ENCODE results near the gene MAPK11. TPM values are rescaled to one million over a fixed set of nuclear protein-coding genes. Genes with fewer than 3 reads are reported as not detected.

Gene MAPK11
- 10 to 100 TPM; 12.1 to 38.9 (median 20.4) TPM for total RNA-seq

DNA sequence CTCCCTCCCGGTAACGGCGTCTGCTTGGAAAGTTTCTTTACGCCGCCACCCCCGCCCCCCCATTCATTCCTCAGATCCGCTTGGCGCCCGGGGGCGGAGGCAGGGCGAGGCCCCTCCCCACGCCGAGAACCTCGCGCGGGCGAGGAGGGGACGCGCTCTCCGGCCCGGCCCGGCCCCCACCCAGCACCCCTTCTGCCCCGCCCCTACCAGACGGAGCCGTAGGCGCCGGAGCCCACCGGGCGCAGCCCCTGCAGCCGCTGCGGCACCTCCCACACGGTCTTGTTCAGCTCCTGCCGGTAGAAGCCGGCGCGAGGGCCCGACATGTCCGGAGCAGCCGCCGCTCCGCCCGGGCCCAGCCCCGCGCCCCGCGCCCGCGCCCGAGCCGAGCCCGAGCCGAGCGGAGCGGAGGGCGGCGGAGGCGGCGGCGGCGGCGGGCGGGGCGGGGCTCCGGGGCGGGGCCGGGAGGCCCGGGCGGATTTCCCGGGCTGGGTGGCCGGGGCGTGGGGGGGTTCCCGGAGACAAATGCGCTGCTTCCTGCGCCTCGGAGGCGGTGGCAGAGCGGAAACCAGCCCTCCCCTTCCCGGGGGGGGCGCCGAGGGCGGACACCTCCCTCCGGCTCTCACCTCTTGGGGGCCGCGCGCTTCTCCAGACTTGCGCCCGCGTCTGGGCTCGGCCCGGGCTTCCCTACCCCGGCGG, at the start of gene MAPK11:
TSS of gene MAPK11 (minus strand) at position 411 of the 696 bp plus-strand sequence. CDS start at position 323, 88 bp downstream.
- DNase-seq (ENCODE audit: low spot score) (no peak), ATAC-seq (ENCODE audit: low FRiP score) (peak; percentile 61)
- TF ChIP-seq, protein P1, sequence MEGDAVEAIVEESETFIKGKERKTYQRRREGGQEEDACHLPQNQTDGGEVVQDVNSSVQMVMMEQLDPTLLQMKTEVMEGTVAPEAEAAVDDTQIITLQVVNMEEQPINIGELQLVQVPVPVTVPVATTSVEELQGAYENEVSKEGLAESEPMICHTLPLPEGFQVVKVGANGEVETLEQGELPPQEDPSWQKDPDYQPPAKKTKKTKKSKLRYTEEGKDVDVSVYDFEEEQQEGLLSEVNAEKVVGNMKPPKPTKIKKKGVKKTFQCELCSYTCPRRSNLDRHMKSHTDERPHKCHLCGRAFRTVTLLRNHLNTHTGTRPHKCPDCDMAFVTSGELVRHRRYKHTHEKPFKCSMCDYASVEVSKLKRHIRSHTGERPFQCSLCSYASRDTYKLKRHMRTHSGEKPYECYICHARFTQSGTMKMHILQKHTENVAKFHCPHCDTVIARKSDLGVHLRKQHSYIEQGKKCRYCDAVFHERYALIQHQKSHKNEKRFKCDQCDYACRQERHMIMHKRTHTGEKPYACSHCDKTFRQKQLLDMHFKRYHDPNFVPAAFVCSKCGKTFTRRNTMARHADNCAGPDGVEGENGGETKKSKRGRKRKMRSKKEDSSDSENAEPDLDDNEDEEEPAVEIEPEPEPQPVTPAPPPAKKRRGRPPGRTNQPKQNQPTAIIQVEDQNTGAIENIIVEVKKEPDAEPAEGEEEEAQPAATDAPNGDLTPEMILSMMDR (IDR thresholded peaks at IDR 0.05), result no peak

DNA sequence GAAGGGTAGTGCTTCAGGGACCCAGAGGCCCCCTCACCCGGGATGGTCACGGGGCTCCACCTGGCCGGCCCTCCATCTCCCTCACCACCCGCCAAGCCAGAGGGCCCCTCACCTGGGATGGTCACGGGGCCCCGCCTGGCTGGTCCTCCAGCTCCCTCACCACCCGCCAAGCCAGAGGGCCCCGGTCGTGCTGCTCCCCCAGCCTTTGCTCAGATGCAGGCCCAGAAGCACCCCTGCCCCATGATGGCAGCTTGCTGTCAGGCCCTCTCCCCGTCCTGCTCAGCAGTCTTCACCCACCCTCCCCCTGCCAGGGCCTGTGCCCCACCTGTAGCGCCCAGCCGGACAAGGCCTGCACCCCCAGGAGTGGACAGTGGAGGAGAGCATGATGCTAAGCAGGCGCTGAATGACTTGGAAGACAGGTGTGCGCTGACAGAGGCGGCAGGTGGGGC, 49.3 kb upstream of the MAPK11 start:
- ATAC-seq (ENCODE audit: low FRiP score), result no peak
- DNase-seq (ENCODE audit: low spot score), result no peak
- TF ChIP-seq, protein P1 (IDR thresholded peaks at IDR 0.05), result no peak

DNA sequence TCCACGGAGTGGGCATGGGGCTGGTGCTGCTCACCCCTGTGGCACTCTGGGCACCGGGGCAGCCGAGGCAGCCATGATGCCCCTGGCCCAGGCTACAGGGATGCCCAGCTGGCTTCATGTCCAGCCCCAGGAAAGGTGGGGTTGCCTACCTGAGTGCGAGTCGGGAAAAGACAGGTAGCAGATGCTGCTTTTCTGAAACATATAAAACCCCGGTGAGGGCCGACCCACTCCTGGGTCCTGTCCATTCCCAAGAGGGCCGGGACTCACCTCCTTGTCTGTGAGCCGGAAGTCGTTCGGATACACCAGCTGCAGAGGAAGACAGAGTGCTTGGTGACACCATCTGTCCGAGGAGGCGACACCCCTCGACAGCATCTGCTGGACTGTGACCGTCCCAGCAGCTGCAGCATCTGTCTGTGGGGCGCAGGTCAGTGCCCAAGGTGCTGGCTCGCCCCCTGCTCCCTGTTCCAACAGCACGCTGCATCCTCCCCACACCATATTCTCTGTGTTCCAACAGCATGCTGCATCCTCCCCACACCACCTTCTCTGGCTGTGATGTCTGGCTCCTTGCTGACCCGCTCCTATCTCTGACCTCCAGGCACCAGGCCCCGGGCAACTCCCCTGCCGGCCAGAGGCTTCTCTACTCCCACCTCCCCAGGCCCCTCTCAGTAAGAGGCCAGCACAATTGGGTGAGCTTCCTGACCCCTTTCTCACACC, 48.7 kb upstream of the MAPK11 start:
- ATAC-seq (ENCODE audit: low FRiP score), result no peak
- TF ChIP-seq, protein P1 (IDR thresholded peaks at IDR 0.05), result no peak

DNA sequence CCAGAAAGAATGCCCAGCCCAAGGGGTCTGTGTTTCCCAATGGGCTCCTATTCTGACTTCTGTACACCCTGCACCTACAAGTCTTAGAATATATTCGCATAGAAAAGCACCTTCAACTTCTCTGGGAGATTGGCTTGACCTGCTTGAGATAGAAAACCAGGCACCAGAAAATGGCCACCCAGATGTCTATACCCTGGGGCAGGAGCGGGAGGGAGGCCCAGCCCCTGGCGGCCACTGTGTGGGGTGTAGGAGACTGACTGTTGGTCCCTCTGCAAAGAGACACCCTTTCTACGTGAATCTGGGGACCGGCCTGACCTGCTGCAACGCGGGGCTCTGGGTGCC, 48.1 kb upstream of the MAPK11 start:
- TF ChIP-seq, protein P1 (IDR thresholded peaks at IDR 0.05), result no peak
- DNase-seq (ENCODE audit: low spot score), result no peak
- no peak for ATAC-seq (ENCODE audit: low FRiP score)

More for the DNA sequence above, 48.7 kb upstream of the MAPK11 start:
- DNase-seq (ENCODE audit: low spot score), result no peak

DNA sequence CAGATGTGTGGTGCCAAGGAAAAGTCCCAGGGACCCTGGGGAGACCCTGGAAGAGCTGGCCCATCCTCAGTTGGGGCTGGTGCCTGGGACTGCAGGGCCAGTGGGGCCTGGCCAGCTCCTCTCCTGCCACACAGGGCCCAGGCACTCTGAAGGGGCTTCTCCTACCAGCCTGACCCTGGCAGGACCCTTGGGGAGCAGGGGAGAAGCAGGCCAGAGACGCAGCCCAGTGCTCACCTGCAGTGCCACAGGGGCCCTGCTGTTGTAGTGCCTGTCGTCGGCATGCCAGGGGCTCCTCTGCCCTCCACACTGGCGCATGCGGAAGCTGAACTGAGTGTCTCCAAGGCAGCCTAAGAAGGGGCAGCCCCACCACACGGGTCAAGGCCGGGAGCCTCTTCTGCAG, 47.5 kb upstream of the MAPK11 start:
- DNase-seq (ENCODE audit: low spot score), result no peak
- TF ChIP-seq, protein P1 (IDR thresholded peaks at IDR 0.05), result no peak
- ATAC-seq (ENCODE audit: low FRiP score), result no peak

DNA sequence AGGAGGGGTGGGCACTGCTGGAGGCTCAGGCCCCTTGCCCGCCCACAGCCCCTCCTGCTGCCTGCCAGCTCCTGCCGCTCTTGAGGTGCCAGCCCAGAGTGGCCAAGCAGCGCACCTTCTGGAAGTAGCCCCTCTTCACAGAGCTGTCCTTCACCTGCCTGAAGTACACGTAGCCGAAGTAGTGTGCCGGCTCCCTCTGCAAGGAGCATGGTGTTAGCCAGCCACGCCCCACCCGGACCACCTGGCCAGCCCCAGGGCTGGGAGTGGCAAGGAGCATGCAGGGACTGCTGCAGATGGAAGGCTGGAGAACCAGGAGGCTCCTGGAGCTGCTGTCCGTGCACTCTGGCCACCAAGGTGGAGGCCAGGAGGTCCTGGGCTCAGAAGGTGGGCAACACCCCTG, 47.0 kb upstream of the MAPK11 start:
- TF ChIP-seq, protein P1 (IDR thresholded peaks at IDR 0.05), result no peak
- DNase-seq (ENCODE audit: low spot score) (no peak), ATAC-seq (ENCODE audit: low FRiP score) (no peak)
